HTERT RPE-1 (cell line): Measurements from ENCODE around the gene DCLK2.
"Not testable (repeated sequence)": the region's sequence is repeated elsewhere in the genome, so short reads cannot be mapped to it uniquely, and the experiment has no call there.

Experiments used
- in situ Hi-C: fragments of 300-500 bp; cut with MboI; formaldehyde crosslinking; loops from 4 replicates; pipeline ENCODE4 v1.14.3; 2020; ENCODE audit warnings: low sequenced_read_pairs

Gene DCLK2

GRCh38 chr4:150145090-150145945 is 67.1 kb downstream of the DCLK2 start:
- in situ Hi-C loops, result no loop called here

- in situ Hi-C loops, result no loop called here
Observed at GRCh38 chr4:150145946-150146340, 67.7 kb downstream of the DCLK2 start.

- in situ Hi-C loops, result no loop called here
Observed at GRCh38 chr4:150149381-150149780, 71.1 kb downstream of the DCLK2 start.

GRCh38 chr4:150150629-150151062 is 72.4 kb downstream of the DCLK2 start:
- in situ Hi-C loops, result no loop called here

- in situ Hi-C loops, result no loop called here
Observed at GRCh38 chr4:150152766-150153165, 74.5 kb downstream of the DCLK2 start.

- in situ Hi-C loops, result no loop called here
Observed at GRCh38 chr4:150155391-150155790, 77.1 kb downstream of the DCLK2 start.

GRCh38 chr4:150156543-150156942 is 78.3 kb downstream of the DCLK2 start:
- in situ Hi-C loops, result no loop called here

- in situ Hi-C loops, result no loop called here
Observed at GRCh38 chr4:150158041-150158440, 79.8 kb downstream of the DCLK2 start.

- in situ Hi-C loops, result no loop called here
Observed at GRCh38 chr4:150160473-150160872, 82.2 kb downstream of the DCLK2 start.

- in situ Hi-C loops, result no loop called here
Observed at GRCh38 chr4:150161109-150161508, 82.9 kb downstream of the DCLK2 start.

- in situ Hi-C loops, result not testable (repeated sequence)
Observed at GRCh38 chr4:150162020-150162419, 83.8 kb downstream of the DCLK2 start.

GRCh38 chr4:150164055-150164454 is 85.8 kb downstream of the DCLK2 start:
- in situ Hi-C loops, result no loop called here

- in situ Hi-C loops, result no loop called here
Observed at GRCh38 chr4:150164956-150165629, 86.8 kb downstream of the DCLK2 start.

GRCh38 chr4:150167054-150167453 is 88.8 kb downstream of the DCLK2 start:
- in situ Hi-C loops, result no loop called here

- in situ Hi-C loops, result no loop called here
Observed at GRCh38 chr4:150173432-150173861, 95.2 kb downstream of the DCLK2 start.

- in situ Hi-C loops, result no loop called here
Observed at GRCh38 chr4:150173982-150174398, 95.7 kb downstream of the DCLK2 start.

- in situ Hi-C loops, result no loop called here
Observed at GRCh38 chr4:150176547-150176946, 98.3 kb downstream of the DCLK2 start.

- in situ Hi-C loops, result no loop called here
Observed at GRCh38 chr4:150178161-150178560, 99.9 kb downstream of the DCLK2 start.

- in situ Hi-C loops, result no loop called here
Observed at GRCh38 chr4:150181536-150181935, 103.3 kb downstream of the DCLK2 start.

GRCh38 chr4:150182794-150183193 is 104.5 kb downstream of the DCLK2 start:
- in situ Hi-C loops, result no loop called here

- in situ Hi-C loops, result not testable (repeated sequence)
Observed at GRCh38 chr4:150185033-150185432, 106.8 kb downstream of the DCLK2 start.

- in situ Hi-C loops, result no loop called here
Observed at GRCh38 chr4:150192986-150193385, 114.7 kb downstream of the DCLK2 start.
